IPS-NIHi7 (cell line): Measurements from ENCODE around the gene TSPAN4.

Experiments used
- DNase-seq: peaks from one replicate; pipeline ENCODE4 v3.0.0; 2012; ENCODE audit warnings: mixed read lengths; ENCODE audit errors: extremely low spot score

The TSPAN4 gene

DNA sequence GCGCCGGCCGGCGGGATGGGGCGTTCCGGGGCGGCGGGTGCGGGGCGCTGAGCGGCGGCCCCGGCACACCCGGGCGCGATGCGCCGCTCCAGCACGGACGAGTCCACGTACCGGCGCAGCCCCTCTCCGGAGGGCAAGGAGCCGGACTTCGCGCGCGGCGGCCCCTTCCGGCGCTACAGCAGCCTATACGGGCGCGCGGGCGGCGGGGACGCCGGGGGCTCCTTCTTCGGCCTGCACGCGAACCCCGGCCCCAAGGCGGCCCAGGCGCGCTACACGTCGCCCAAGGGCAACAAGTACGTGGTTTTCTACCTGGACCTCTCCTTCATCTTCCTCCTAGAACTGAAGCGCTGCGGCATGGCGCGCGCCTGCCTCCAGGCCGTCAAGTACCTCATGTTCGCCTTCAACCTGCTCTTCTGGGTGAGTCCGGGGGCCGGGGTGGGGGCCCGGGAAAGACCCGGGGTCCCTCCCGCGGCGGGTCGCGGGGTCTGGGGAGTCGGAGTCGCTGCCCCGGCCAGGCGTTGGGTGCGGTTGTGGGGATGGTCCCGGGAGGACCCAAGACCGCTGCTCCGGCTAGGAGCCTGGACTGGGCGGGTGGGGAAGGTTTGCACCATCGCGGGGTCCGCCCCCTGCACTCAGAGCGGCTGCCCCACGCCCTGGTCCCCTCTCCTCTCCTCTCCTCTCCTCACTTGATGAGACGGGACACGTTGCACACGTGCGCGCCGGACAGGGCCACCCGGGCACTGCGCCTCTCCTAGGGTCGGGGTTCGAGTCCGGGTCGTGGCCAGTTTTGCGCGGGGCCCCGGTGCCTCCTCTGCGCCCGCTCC, 7.5 kb downstream of the TSPAN4 start:
- no peak for DNase-seq

DNA sequence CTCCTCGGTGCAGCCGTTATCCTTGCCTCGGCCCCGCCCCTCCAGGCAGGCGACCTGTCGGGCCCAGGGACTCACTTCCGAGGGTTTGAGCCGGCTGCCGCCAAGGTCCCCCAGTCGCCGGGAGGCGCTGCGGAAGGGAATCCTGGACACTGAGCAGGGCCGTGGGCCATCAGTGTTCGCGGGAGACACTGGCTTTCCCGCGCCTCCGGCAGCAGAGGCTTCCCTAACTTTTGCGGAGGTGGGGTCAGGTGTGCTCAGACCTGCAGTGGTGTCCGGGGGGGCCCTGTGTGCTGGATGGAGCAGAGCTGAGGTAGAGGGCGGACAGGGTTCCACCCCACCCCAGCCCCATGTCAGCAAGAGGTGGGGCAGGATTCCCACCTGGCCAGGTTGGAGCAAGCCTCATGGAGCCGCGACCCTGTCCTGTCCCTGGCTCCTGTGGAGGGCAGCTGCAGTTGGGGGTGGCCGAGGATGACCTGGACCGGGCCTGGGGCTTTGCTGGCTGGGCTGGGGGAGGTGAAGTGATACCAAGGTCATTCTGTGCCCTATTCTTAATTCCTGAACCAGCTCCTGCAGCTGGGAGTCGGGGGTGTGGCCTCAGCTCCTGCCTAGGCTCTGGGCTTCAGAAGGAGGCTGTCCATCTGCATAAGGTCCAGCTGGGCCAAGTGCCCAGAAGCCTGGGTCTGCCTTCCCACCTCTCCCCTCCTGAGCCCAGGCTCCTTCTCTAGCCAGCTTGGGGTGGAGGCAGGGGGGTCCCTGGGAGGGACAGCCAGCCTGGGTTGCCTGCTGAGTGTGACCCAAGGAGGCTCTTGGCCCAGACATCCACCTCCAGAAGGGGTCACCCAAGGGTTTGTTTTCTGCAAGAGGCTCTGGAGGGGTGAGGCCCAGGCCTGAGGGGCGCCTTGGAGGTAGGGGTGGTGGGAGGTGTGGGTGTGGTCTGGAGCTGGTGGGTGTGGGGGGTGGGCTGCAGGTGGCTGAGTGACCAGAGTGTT, 8.4 kb downstream of the TSPAN4 start:
- peak; percentile 69 for DNase-seq

DNA sequence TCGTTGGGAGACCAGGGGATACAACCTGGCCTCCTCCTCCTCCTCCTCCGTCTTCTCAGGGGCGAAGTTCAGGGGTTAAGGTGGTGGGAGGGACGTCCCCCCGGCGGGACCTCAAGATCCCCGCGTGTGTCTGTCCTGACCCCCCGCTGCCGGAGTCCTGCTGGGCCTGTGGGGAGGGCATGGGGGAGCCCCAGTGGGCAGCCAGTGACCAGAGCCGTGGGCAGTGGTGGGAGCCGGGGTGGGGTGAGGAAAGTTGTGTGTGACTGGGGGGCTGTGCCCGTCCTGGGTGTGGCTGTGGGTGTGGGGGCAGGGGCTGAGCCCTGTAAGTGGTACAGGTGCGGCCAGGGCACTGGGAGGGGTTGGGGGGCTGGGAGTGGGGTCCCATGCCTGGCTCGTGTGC, 10.1 kb downstream of the TSPAN4 start:
- no peak for DNase-seq

DNA sequence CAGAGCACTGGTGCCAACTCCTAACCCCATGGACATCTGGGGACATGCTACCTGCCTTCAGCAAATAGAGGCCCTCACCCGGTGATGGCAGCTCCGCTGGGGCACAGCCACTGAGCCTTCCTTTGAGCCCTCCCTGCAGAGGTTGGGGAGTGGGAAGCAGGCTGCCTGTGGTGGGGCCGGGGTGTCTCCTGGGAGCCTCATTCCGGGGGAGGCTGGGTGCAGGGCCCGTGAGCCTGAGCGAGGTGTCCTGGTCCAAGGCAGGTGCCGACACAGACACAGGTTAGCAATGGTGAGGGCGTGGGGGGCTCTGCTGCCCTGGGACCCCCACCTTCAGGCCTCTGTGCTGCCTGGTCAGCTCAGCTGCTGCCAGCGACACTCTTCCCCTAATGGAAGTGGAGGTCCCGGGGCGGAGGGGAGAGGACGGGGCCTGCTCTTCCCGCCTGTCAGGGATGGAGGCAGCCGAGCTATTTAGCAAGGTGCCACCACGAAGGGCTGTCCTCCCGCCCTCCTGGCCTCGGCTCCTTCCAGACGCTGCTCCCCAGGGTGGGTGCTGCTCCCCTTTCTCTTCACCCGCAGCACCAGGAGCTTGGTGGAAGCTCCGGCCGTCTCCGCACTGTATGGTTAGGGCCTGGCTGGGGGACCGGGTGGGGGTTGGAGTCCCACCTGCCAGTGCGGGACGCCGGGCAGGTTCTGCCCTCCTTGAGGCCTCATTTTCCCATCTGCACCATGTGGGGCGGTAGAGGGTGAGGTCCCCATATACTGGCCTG, 11.2 kb downstream of the TSPAN4 start:
- no peak for DNase-seq

DNA sequence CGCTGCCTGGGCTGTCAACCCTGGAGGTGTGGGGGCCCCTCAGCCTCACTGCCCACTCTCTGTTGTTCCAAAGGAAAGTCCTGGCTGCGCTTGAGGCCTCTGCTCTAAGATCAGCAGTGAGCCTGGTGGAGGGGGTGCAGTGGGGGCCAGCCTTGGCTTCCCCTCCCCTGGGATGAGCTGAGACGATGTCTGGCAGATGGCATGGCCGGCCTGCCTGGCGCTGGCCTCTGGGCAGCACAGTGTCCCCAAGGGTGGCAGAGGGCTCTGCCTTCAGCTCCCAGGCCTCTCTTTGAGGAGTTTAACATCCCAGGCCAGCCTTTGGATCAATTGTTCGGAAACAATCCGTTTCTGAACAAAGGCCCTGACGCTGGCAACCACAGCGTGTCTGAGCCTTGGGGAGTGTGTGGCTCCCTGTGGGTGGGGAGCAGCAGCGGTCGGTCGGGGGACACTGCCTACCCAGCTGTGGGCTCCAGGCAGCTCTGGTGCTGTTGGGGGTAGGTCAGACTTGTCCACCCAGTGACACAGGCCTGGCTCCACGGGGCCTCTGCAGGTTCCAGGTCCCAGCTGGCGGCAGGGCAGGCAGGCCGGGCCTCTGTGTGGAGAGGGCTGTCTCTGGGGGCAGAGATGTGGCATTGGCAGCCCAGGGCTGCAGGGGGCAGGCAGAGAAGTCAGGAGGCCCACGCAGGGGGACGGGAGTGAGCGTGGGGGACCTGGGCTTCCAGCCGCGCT, 12.1 kb downstream of the TSPAN4 start:
- no peak for DNase-seq

DNA sequence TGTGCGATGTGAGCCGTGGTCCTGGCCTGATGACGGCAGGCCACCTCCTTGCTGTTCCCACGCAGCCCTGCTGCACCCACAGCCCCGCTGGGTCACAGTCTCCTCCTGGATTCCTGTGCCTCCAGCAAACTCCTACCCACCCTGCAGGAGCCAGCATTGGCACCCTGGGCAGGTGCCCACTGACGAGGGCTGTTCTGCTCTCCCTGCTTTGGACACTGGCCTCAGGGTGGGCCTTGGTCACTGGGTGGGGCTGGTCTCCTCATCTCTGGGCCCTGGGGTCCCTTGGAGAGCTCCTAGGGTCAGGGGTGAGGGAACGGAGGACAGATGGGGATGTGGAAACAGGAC, 12.7 kb downstream of the TSPAN4 start:
- no peak for DNase-seq

DNA sequence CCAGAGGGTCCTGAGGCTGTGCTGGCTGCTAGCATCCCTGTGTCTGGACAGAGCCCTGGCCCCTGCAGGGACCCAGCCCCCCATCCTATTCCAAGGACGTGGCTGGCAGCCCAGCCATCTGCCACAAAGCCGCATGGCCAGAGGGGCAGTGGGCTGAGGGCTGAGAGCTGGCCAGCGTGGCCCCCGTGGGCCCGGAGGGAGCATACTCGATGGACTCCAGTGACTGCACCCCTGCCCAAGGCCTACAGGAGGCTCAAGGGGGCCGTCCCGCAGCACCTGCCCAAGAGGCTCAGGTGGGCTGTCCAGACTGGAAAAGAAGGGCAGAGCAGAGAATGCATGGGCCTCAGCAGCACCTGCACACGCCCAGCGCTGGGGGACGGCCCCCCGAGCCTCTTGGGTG, 13.1 kb downstream of the TSPAN4 start:
- DNase-seq: no peak

DNA sequence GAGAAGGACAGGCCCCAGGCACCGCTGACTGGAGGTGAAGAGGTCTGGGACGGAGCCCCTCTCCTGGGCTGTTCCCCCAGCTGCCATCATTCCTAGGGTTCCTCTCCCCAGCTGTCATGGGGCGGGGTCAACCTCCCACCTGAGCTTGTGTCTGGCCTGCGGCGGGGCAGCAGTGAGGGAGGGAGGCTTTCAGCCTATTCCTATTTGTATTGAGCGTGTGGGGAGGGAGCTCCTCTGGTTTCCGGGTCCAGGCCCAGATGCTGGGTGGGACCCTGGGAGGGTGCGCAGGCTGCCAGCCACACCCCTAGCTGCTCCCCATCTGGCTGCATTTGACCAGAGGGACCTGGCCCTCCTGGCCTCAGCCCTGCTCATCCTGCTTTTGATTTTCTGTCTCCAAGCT, 13.7 kb downstream of the TSPAN4 start:
- no peak for DNase-seq

DNA sequence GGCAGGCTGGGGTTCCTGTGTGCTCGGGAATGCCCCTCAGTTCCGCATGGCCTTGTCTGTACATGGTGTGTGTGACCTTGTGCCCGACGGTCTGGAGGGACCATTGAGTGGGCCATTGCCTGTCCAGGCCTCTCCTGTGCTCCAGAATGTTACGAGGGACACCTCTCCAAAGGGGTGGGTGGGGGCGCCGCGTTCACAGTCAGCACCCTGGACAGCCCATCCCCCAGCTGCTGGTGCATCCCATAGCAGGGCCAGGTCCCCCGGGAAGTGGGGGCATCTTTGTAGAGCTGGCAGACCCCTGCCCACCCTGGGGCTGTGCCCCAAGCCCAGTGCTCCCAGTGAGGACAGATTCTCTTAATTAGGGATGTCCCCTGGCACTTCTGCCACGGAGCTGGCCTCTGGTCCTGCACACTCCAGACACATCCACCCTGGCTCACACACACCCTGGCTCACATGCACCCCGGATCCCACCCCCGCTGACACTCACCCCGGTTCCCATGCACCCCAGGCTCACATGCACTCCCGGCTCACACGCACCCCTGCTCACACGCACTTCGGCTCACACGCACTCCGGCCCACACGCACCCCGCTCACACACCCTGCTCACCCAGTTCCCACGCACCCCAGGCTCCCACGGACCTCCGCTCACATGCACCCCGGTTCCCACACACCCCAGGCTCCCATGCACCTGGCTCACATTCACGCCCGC, 15.6 kb downstream of the TSPAN4 start:
- DNase-seq: no peak

DNA sequence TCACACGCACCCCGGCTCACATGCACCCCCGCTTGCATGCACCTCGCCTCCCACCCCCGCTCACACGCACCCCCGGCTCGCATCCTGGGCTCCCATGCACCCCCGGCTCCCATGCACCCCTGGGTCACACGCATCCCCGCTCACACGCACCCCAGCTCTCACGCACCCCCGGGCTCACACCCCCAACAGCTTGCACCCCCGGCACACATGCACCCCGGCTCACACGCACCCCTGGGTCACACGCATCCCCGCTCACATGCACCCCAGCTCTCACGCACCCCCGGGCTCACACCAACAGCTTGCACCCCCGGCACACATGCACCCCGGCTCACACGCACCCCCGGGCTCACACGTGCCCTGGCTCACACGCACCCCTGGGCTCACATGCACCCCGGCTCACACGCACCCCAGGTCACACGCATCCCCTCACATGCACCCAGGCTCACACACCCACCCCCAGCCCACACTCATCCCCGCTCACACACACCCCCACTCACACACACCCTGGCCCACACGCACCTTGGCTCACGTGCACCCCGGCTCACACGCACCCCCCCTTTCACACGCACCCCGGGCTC, 16.2 kb downstream of the TSPAN4 start:
- no peak for DNase-seq

DNA sequence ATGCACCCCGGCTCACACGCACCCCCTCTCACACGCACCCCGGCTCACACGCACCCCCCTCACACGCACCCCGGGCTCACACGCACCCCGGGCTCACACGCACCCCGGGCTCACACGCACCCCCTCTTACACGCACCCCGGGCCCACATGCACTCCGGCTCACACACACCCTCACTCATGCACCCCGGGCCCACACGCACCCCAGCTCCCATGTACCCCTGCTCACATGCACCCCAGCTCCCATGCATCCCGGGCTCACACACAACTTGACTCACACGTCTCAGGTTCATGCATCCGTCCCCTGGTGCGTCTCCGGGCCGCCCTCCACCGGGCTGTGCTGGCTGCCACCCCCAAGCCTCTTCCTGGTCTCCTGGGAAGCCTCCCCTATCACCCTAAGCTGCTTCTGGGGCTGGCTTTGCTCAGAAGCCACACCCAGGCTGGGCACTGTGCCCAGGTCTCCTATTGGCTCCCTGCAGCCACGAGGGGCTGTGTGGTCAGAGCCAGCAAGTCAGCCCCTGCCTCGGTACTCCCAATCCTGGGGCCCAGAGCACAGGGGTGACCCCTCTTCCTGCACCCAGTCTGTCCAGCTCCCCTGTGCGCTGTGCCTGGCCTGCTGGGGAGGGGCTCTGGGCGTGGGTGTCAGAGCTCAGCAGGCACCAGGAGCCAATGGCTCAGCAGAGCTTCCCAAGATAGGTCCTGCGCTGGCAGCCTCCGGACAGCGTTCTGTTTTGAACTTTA, 16.9 kb downstream of the TSPAN4 start:
- no peak for DNase-seq

DNA sequence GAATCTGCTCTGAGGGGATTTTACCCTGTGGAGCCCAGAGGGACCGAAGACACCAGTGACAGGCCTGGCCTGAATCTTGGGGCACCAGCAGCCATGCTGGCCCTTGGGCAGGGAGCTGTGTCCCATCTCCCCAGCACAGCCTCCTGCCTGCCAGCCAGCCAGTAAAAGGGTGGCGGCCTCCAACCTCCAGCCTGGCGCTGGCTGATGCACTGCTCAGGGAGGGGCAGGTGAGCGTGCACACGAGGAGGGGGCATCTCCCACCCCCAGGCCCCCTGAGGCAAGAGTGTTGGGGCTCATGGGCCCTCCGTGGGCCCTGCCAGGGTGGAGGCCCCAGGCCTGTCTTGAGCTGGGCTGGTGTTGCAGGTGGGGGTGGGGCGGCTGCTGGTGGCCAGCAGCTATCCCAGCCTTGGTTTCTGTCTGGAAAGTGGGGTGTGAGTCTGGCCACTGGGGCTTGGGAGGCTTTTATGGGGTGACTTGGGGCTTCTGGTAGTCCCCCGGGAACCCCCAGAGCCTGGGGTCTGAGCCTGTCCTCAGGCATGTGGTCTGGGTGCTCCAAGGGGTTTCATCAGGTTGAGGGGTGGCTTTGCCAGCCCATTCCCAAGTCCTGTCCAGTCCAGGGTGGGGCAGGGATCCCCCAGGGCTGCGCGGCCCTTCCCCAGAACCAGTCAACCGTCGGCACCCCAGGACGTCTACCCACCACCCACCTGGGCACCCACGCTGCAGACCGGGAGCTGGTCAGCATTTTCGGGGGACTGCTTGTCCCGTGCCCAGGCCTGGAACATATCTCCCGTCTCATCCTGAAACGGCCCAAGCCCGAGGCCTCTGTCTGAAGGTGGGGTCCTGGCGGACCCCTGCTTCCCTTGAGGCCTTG, 17.8 kb downstream of the TSPAN4 start:
- no peak for DNase-seq

DNA sequence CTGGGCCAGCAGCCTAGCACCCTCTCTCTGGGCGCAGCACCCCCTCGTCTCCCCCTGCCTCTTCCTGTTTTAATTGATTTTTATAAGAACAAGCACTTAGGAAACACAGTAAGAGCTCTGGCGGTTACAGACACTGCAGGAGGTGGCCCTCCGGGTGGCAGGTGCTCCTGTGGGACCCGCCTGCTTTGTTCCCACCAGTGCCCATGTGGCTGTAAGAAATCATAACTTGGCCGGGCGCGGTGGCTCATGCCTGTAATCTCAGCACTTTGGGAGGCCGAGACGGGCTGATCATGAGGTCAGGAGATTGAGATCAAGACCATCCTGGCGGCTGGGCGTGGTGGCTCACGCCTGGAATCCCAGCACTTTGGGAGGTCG, 18.4 kb downstream of the TSPAN4 start:
- DNase-seq: no peak

DNA sequence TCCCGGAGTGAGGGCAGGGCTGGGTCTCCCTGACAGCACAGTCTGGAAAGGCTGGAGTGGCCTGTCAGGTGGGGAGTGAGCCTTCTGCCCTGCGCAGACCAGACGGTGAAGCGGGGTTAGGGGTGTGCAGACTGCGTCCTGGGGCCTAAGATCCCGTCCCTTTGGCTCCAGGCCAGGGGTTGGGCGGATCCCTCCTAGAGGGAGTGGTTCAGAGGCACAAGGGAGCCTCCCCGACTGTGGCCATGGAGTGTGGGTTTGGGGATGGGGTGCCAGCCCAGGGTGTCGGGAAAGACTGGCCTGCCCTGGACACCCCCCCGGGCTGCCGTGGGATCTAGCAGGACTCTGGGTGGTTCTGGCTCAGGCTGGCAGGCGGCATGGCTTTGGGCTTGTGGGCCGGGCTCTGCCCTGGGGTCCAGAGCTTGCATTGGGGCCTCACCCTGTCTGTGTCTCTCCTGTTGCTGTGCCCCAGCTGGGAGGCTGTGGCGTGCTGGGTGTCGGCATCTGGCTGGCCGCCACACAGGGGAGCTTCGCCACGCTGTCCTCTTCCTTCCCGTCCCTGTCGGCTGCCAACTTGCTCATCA, 19.5 kb downstream of the TSPAN4 start:
- peak; percentile 68 for DNase-seq

DNA sequence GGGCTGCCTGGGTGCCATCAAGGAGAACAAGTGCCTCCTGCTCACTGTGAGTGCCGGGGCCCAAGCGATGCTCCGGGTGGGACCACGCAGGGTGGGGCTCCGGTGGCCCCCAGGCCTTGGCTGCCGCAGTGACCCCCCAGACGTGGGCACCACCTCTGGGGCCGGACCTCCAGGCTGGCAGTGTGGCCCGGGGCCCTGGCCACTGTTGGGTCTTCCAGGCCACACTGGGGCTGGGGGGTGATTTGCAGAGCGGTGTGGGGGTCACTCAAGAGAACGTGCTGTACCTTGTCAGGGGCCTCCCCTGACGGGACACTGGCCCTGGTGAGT, 20.0 kb downstream of the TSPAN4 start:
- DNase-seq: no peak

DNA sequence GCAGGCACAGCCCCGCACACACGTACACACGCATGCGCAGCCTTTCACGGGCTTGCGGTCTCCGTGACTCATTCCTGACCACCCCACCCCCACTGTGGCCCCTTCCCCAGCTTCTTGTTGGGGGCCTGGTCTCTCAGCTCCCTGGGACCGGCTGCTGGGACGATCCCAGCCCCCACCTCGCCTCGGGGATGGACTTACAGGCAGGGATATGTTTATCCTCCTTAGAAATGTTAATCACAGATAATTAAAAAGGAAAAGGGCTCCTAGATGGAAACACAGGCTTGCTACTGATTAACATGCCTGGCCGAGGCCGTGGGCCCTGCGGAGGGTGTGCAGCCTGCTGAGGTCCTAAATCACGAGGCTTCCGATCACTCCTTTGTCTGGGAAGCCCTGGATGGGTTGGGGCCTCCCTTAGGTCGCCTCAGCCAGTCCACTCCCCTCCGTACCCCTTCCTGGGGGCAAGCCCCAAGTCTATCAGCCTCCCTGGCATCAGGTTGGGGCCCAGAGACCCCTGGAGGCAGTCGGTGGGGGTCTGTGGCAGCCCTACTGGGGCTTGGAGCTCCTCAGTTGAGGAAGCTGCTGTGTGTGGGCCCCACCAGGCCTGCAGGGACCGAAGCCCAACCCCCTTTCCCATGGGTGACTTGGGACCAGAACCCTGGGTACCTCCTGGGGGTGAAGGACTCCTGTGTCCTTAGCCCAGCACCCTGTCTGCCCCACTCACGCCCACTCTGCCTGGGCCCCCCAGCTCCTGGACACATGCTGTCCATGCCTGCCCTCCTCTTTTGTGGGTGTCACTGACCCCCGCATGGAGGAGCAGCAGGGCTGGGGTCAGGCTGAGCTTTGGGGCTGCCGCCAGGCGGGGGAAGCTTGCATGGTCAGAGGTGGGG, 20.6 kb downstream of the TSPAN4 start:
- DNase-seq: no peak
